NCI-H748 treated with DMSO at 0.1 percent for 48 hours (cell line): ENCODE results near the gene DNMT3A.
A peak's percentile ranks its signal among the peaks of the same experiment; 100 is the strongest.

Source experiments
- DNase-seq: peaks from one replicate; lab custom pipeline; 2025; lab: John Stamatoyannopoulos, UW

DNMT3A gene

GRCh38 chr2:25202275-25202674 lies 139.4 kb downstream of the DNMT3A start:
- DNase-seq: no peak

- no peak for DNase-seq
Observed at GRCh38 chr2:25201794-25202193, 139.9 kb downstream of the DNMT3A start.

- no peak for DNase-seq
Observed at GRCh38 chr2:25201265-25201664, 140.5 kb downstream of the DNMT3A start.

DNA sequence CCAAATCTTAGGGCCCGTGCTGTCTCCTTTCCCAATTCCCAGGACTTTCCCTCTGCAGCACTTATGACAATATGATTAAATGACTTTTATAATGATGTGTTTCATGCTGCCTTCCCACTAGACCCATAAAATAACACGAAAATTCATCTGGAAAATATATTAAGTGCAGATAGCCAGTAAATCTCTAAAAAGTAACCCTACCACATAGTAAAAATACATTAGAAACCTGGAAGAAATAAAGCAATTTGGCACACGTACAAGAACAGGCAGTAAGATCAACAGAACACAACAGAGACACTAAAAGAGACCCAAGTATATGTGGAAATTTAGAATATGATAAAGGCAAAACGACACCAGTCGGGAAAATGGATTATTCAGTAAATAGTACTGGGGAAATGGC lies 143.1 kb downstream of the DNMT3A start:
- DNase-seq: no peak

DNA sequence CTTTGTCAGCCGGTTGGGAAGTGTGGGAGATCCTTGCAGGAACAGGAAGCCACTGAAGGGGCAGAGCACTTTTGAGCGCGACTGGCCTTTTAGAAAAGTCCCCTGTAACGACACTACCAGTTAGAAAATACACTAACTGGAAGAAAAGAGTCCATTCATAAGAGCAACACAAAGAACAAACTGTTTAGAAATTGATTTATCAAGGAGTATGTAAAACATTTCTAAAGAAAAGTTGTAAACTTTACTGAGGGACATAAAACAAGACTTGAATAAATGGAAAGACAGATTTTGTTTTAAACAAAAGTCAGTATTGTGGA lies 143.6 kb downstream of the DNMT3A start:
- no peak for DNase-seq

- no peak for DNase-seq
Observed at GRCh38 chr2:25197336-25198208, 144.2 kb downstream of the DNMT3A start.

DNA sequence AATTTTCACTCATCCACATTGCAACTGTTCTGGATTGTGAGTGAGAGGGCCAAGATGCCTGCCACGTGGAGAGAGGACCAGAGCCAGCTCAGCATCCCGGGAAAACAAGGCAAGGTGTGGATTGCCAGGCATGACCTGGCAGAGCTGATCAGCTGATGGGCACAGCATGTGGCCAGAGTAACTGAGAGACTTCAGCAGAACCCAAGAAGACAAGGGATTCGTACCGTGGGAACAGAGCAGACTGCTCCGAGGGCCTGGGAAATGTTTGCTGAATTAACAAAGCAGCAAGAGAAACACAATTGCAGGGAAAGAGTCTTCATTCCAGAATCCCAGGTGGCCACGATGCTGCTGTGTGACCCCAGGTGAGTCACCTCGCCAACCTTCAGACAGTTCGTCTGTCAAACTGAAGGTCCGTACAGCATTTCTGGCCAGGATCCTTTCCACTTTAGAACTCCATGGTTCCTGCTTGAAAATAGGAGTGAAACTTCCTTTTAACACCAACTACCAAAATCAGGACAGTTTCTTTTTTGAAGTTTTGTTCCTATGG lies 147.1 kb downstream of the DNMT3A start:
- DNase-seq: no peak

- DNase-seq: peak; percentile 55
Observed at GRCh38 chr2:25190536-25190935, 151.2 kb downstream of the DNMT3A start.

DNA sequence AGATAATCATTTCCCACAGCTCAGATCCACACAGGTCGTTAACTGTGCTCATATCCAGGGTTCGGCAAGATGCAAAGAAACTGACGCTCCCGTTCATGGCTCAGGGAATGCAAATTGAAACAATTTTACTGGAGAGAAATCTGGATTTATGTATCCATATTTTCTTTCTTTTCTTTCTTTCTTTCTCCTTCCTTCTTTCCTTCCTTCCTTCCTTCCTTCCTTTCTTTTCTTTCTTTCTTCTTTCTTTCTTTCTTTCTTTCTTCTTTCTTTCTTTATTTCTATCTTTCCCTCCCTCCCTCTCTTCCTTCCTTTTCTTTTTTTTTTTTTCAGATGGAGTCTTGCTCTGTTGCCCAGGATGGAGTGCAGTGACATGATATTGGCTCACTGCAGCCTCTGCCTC lies 153.3 kb downstream of the DNMT3A start:
- no peak for DNase-seq

DNA sequence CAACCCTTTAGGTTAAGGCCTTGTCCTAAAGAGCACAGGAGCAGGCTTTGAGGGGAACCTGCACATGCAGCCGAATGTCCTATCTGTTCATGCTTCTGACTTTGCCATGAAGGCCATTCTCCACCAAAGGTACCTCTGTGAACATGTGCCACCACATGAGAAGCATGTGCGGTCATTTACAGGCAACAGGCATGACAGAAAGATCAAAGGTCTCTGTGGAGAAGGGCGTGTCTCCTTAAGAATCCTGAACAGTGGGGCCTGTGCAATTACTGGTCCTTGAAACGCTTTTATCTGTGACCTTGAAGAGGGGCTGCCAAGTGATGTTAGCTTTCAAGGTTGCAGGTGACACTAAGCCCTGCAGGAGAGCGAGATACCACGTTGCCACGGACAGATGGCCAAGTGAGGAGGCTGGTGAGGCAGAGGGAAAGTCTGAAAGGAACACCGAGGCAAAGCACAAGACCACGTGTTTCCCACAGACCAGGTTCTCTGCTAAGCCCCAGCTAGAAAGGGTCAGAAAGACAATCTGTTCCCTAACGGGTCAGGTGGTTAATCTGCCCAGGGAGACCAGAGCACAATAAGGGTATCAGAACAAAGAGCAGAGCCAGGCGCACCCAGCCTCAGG lies 153.9 kb downstream of the DNMT3A start:
- no peak for DNase-seq

GRCh38 chr2:25184254-25184653 lies 157.5 kb downstream of the DNMT3A start:
- no peak for DNase-seq

DNA sequence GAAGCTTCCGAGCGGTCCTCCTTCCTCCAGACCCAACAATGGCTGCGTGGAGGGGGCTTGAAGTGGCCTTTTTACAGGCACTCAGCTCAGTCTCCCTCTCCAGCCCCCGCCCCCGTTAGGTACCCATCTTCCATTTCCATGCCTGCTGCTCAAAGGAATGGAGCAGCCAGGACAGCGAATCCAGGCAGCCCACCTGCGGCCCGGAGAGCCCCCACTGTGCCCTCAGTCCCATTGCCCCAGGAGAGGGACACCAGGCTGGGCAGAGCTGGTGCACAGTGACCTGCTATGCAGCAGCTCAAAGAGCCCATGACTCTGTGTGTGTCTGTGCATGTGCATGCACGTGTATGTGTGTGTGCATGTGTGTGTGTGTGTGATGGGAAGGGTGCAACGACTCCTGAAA lies 162.7 kb downstream of the DNMT3A start:
- DNase-seq: no peak
